WI38 (cell line): ENCODE measurements around the gene KRT72.

Experiments used
- H3K4me3 ChIP-seq: 2 replicates; pipeline ENCODE4 v1.5.1; 2011; ENCODE audit warnings: low read depth, mild to moderate bottlenecking, control low read depth, low read length
- CTCF ChIP-seq: IDR thresholded peaks from 2 replicates; pipeline ENCODE4 v1.5.1; 2012; ENCODE audit warnings: low read depth, mild to moderate bottlenecking, control low read depth, low read length

Gene KRT72

GRCh38 chr12:52542785-52543318, 58.4 kb downstream of the KRT72 start:
- H3K4me3 ChIP-seq, result no peak overlapping the region
- no peak for TF ChIP-seq CTCF

GRCh38 chr12:52542157-52542556, 59.1 kb downstream of the KRT72 start:
- TF ChIP-seq CTCF, result no peak

GRCh38 chr12:52541709-52542108, 59.6 kb downstream of the KRT72 start:
- H3K4me3 ChIP-seq, result no peak overlapping the region
- no peak for TF ChIP-seq CTCF

More at GRCh38 chr12:52542157-52542556, 59.1 kb downstream of the KRT72 start:
- no peak overlapping the region for H3K4me3 ChIP-seq

GRCh38 chr12:52540531-52540930, 60.7 kb downstream of the KRT72 start:
- TF ChIP-seq CTCF, result no peak
- no peak overlapping the region for H3K4me3 ChIP-seq

GRCh38 chr12:52539821-52540173, 61.5 kb downstream of the KRT72 start:
- no peak for TF ChIP-seq CTCF
- no peak overlapping the region for H3K4me3 ChIP-seq

- H3K4me3 ChIP-seq, result no peak overlapping the region
Measured at GRCh38 chr12:52539083-52539820, 62.0 kb downstream of the KRT72 start.

More at GRCh38 chr12:52539083-52539820, 62.0 kb downstream of the KRT72 start:
- no peak for TF ChIP-seq CTCF
